ENCODE results near the gene GRIFIN.

GRIFIN gene

DNA sequence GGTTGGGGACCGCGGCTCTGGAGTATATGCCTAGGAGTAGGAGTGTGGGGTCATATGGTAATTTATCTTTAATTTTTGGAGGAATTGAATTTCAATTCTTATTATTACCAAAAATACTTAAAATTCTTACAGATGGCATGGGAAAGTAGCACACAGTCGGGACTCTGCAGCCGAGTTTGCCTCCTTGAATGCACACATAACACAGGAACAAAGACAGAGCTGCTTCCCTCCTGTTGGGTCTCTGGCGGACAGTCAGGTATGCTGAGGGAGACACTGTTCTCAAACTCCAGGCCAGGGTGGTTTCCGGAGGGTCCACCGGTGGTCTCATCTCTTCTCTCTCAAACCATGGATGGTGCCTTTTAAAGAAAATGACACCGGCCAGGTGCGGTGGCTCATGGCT, 32.7 kb downstream of the GRIFIN start:
- no peaks in the 10 kb centered on the region for H3K27me3 ChIP-seq (ENCODE audit: control insufficient read depth, insufficient read depth, low read length)
- DNase-seq (ENCODE audit: low read depth, low spot score): no peak
- H3K36me3 ChIP-seq (ENCODE audit: control insufficient read depth, insufficient read depth, low read length): no peaks in the 10 kb centered on the region
- H3K4me1 ChIP-seq (ENCODE audit: control insufficient read depth, insufficient read depth, low read length): no peaks in the 10 kb centered on the region
- H3K9me3 ChIP-seq (ENCODE audit: control insufficient read depth, insufficient read depth, low read length): no peaks in the 10 kb centered on the region
- no peak overlapping the region for H3K27ac ChIP-seq (ENCODE audit: low read length)
- WGBS (ENCODE audit: insufficient coverage, insufficient read length): no CpG with 5 or more reads among the region's 9 CpGs
- H3K4me3 ChIP-seq (ENCODE audit: low read length): no peak overlapping the region

- Histone ChIP-seq H3K4me1 (ENCODE audit: control insufficient read depth, insufficient read depth, low read length) (no peaks in the 10 kb centered on the region), H3K27ac (ENCODE audit: low read length) (no peak overlapping the region), H3K27me3 (ENCODE audit: control insufficient read depth, insufficient read depth, low read length) (no peaks in the 10 kb centered on the region), H3K36me3 (ENCODE audit: control insufficient read depth, insufficient read depth, low read length) (no peaks in the 10 kb centered on the region), H3K4me3 (ENCODE audit: low read length) (no peak overlapping the region), H3K9me3 (ENCODE audit: control insufficient read depth, insufficient read depth, low read length) (no peaks in the 10 kb centered on the region)
- no CpG with 5 or more reads among the region's 5 CpGs for WGBS (ENCODE audit: insufficient coverage, insufficient read length)
- no peak for DNase-seq (ENCODE audit: low read depth, low spot score)
These were observed 34.7 kb downstream of the GRIFIN start for GRCh38 chr7:2441430-2442058.

DNA sequence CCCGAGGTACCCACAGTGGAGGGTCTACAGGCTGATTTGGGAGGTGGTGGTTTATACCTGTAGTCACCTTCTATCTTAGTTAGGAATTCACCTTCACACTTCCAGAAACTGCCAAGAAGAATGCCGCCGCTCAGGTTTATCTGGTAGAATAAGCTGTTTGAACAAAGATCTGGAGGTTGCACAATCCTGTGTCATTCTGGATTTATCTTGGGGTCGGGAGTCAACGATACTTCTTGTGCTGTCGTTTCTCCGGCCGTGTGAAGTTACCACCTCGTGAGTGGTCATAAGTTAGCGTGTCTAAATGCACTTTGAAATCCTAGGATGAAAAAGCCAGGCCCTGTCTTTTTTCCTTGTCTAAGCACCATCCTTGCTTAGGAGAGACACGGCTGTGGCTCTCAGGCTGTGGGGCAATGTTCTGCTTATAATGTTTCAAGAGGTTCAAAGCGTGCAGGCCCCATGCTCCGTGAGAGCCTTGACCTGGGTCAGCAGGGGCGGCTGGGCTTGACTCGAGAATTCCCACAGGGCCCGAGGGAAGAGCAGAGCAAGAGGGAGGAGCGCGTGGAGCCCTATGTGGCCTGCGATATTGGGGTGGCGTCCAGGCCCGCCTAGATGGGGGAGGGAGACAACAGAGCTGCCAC, 35.5 kb downstream of the GRIFIN start:
- WGBS (ENCODE audit: insufficient coverage, insufficient read length): no CpG with 5 or more reads among the region's 21 CpGs
- H3K36me3 ChIP-seq (ENCODE audit: control insufficient read depth, insufficient read depth, low read length): no peaks in the 10 kb centered on the region
- no peaks in the 10 kb centered on the region for H3K4me1 ChIP-seq (ENCODE audit: control insufficient read depth, insufficient read depth, low read length)
- H3K27me3 ChIP-seq (ENCODE audit: control insufficient read depth, insufficient read depth, low read length): no peaks in the 10 kb centered on the region
- no peak for DNase-seq (ENCODE audit: low read depth, low spot score)
- no peaks in the 10 kb centered on the region for H3K9me3 ChIP-seq (ENCODE audit: control insufficient read depth, insufficient read depth, low read length)
- no peak overlapping the region for H3K27ac ChIP-seq (ENCODE audit: low read length)
- H3K4me3 ChIP-seq (ENCODE audit: low read length): no peak overlapping the region

DNA sequence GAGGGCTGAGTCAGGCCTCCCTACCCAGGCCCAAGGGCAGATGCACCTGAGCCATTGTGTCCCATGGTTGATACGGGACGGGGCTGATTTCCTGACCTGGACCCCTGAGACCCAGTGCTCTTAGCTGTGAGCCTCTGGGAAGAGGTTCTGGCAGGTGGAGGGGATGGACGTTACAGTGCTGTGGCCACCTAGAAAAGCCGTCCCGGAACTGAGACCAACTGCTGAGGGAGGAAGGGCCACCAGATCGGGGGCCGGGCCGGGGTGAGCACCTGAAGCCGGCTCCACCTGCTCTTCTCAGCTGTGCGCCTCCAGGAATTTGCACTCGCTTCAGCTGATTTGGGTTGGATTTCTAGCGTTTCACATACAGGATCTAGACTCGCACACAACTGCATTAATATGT, 37.4 kb downstream of the GRIFIN start:
- Histone ChIP-seq H3K9me3 (ENCODE audit: control insufficient read depth, insufficient read depth, low read length) (no peaks in the 10 kb centered on the region), H3K27me3 (ENCODE audit: control insufficient read depth, insufficient read depth, low read length) (no peaks in the 10 kb centered on the region), H3K36me3 (ENCODE audit: control insufficient read depth, insufficient read depth, low read length) (no peaks in the 10 kb centered on the region), H3K4me1 (ENCODE audit: control insufficient read depth, insufficient read depth, low read length) (no peaks in the 10 kb centered on the region), H3K4me3 (ENCODE audit: low read length) (no peak overlapping the region), H3K27ac (ENCODE audit: low read length) (no peak overlapping the region)
- no CpG with 5 or more reads among the region's 13 CpGs for WGBS (ENCODE audit: insufficient coverage, insufficient read length)
- DNase-seq (ENCODE audit: low read depth, low spot score): no peak

DNA sequence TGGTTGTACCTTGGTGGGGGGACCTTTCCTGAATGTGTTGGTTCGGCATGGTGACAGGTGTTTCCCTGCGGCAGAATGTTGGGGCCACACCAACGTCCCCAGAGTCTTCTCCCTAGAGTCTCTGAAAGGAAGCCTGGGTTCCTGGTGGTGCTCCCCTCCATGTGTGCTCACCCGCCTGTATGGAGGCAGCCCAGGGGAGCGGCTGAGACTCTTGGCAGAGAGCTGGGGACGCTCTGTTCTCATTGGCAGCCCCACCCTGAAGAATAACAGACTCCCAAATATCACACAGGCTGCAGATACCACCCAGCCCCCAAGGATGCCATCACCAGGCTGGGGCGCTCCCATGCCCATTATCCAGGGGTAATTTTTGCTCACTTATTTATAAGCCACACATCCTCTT, 38.0 kb downstream of the GRIFIN start:
- Histone ChIP-seq H3K36me3 (ENCODE audit: control insufficient read depth, insufficient read depth, low read length) (peaks cover 4% of the 10 kb centered on the region; the same call in 1 of the 2 replicates), H3K27ac (ENCODE audit: low read length) (no peak overlapping the region), H3K4me3 (ENCODE audit: low read length) (no peak overlapping the region), H3K4me1 (ENCODE audit: control insufficient read depth, insufficient read depth, low read length) (no peaks in the 10 kb centered on the region), H3K9me3 (ENCODE audit: control insufficient read depth, insufficient read depth, low read length) (no peaks in the 10 kb centered on the region), H3K27me3 (ENCODE audit: control insufficient read depth, insufficient read depth, low read length) (no peaks in the 10 kb centered on the region)
- no CpG with 5 or more reads among the region's 7 CpGs for WGBS (ENCODE audit: insufficient coverage, insufficient read length)
- DNase-seq (ENCODE audit: low read depth, low spot score): no peak

DNA sequence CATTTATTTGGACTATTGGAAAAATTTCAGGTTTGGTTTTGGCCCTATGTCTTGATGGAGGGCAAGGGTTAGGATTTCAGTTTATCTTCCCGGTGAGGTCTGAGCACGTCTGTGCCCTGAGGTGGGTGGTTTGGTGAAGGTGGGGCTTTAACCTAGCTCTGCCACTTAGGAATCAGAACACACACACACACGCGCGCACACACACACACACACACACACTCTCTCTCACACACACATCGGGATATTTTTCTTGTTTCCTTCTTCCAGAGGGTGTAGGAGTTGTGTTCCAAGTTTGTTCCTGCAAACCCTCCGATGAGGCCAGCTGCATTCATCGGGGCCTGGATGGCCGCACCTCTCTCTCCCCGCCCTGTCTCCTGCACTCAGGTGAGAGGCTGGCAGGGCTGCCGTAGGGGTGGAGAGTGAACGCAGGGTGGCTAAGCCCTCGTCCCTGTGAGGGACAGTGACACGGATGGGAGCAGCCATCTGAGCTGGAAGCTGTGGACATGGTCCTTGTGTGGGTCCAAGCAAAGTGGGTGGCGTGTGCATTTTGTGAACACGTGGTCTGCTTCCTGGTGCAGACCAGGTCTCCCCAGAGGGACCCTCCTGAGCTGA, 38.6 kb downstream of the GRIFIN start:
- WGBS (ENCODE audit: insufficient coverage, insufficient read length): no CpG with 5 or more reads among the region's 16 CpGs
- Histone ChIP-seq H3K36me3 (ENCODE audit: control insufficient read depth, insufficient read depth, low read length) (peaks cover 9% of the 10 kb centered on the region; the same call in 1 of the 2 replicates), H3K4me1 (ENCODE audit: control insufficient read depth, insufficient read depth, low read length) (no peaks in the 10 kb centered on the region)

DNA sequence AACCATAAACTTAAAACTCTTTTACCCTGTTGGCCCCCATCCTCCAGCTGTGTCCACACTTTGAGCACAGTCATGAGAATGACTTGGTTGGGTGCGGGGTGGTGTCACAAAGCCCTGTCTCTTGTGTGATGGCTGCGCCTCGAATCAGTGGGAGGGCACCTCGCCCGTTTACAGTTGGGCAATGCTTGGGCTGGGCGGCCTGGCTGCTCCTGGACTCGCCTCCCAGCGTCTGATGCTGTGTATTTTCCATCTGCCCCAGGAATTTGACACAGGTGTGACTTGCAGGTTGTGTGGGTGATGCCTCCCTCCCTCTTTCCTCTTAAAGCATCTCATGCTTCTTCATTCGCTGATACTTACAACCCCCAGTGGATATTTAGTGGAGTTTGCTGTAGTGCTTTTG, 39.1 kb downstream of the GRIFIN start:
- Histone ChIP-seq H3K4me1 (ENCODE audit: control insufficient read depth, insufficient read depth, low read length) (0 out of 2 replicates have a peak, but pooled peaks cover under 1% of the 10 kb centered on the region), H3K4me3 (ENCODE audit: low read length) (no peak overlapping the region), H3K36me3 (ENCODE audit: control insufficient read depth, insufficient read depth, low read length) (peaks cover 11% of the 10 kb centered on the region; the same call in 1 of the 2 replicates), H3K27me3 (ENCODE audit: control insufficient read depth, insufficient read depth, low read length) (no peaks in the 10 kb centered on the region), H3K27ac (ENCODE audit: low read length) (no peak overlapping the region), H3K9me3 (ENCODE audit: control insufficient read depth, insufficient read depth, low read length) (no peaks in the 10 kb centered on the region)
- no peak for DNase-seq (ENCODE audit: low read depth, low spot score)
- no CpG with 5 or more reads among the region's 9 CpGs for WGBS (ENCODE audit: insufficient coverage, insufficient read length)

More for the DNA sequence above, 38.6 kb downstream of the GRIFIN start:
- Histone ChIP-seq H3K9me3 (ENCODE audit: control insufficient read depth, insufficient read depth, low read length) (no peaks in the 10 kb centered on the region), H3K27me3 (ENCODE audit: control insufficient read depth, insufficient read depth, low read length) (no peaks in the 10 kb centered on the region), H3K27ac (ENCODE audit: low read length) (no peak overlapping the region), H3K4me3 (ENCODE audit: low read length) (no peak overlapping the region)
- no peak for DNase-seq (ENCODE audit: low read depth, low spot score)

GRCh38 chr7:2436341-2437104, 39.7 kb downstream of the GRIFIN start:
- DNase-seq (ENCODE audit: low read depth, low spot score): no peak
- H3K27ac ChIP-seq (ENCODE audit: low read length): no peak overlapping the region
- H3K9me3 ChIP-seq (ENCODE audit: control insufficient read depth, insufficient read depth, low read length): no peaks in the 10 kb centered on the region
- H3K36me3 ChIP-seq (ENCODE audit: control insufficient read depth, insufficient read depth, low read length): peaks cover 11% of the 10 kb centered on the region; the same call in 1 of the 2 replicates
- H3K4me3 ChIP-seq (ENCODE audit: low read length): no peak overlapping the region
- no peaks in the 10 kb centered on the region for H3K27me3 ChIP-seq (ENCODE audit: control insufficient read depth, insufficient read depth, low read length)
- H3K4me1 ChIP-seq (ENCODE audit: control insufficient read depth, insufficient read depth, low read length): 0 out of 2 replicates have a peak, but pooled peaks cover 2% of the 10 kb centered on the region
- WGBS (ENCODE audit: insufficient coverage, insufficient read length): no CpG with 5 or more reads among the region's 25 CpGs

DNA sequence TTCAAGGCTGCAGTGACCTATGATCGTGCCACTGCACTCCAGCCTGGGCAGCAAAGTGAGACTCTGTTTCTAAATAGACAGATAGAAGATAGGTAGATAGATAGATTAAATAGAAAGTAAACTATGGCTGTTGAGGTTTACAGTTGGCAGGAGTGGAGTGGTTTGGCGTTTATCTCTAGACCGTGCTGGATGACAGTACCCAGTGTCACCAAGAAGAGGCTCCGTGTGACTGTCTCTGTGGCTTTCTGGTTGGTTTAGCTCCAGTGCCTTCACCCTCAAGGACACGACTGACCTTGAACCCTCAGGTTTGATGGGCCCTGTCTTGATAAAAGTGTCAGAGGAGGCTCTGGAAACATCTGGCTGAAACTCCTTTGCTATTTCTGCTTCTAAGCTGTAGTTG, 41.1 kb downstream of the GRIFIN start:
- WGBS (ENCODE audit: insufficient coverage, insufficient read length): no CpG with 5 or more reads among the region's 5 CpGs
- Histone ChIP-seq H3K36me3 (ENCODE audit: control insufficient read depth, insufficient read depth, low read length) (peaks cover 11% of the 10 kb centered on the region; the same call in 1 of the 2 replicates), H3K9me3 (ENCODE audit: control insufficient read depth, insufficient read depth, low read length) (no peaks in the 10 kb centered on the region)

More for the DNA sequence above, 41.1 kb downstream of the GRIFIN start:
- H3K27me3 ChIP-seq (ENCODE audit: control insufficient read depth, insufficient read depth, low read length): no peaks in the 10 kb centered on the region
- H3K4me1 ChIP-seq (ENCODE audit: control insufficient read depth, insufficient read depth, low read length): 0 out of 2 replicates have a peak, but pooled peaks cover 2% of the 10 kb centered on the region
- H3K4me3 ChIP-seq (ENCODE audit: low read length): no peak overlapping the region
- H3K27ac ChIP-seq (ENCODE audit: low read length): no peak overlapping the region
- no peak for DNase-seq (ENCODE audit: low read depth, low spot score)
